A549 (cell line): ENCODE results near the gene FUCA2. TPM values are rescaled to one million over a fixed set of nuclear protein-coding genes. Genes with fewer than 3 reads are reported as not detected.

Experiments
- ATAC-seq, 2 experiments: fragments of 200-7000 bp in 1 of 2; fragments of >200 bp in 1 of 2; cut with Nextera tagmentation in 1 of 2; cut with Tn5 transposase in 1 of 2; 3 replicates each; pipeline versions ENCODE4 v1.8.0 to v1.9.1; 2018 to 2020; ENCODE audit warnings: mild to moderate bottlenecking in 1 of 2, moderate library complexity in 1 of 2
- CTCF ChIA-PET: fragments of 300-600 bp; sonication (Branson Sonifier 250); formaldehyde crosslinking; extraction: SDS; loops from one replicate; lab custom pipeline; 2021; ENCODE audit warnings: antibody characterized with exemption, inconsistent platforms; lab: Yijun Ruan, JAX
- POLR2A ChIA-PET: fragments of 350-600 bp; formaldehyde crosslinking; extraction: SDS; loops from one replicate; lab custom pipeline; 2021; ENCODE audit warnings: antibody characterized with exemption, inconsistent platforms; lab: Yijun Ruan, JAX
- DNase-seq, 2 experiments: peaks; one replicate each; pipeline versions ENCODE4 v3.0.0 to v3.0.0-alpha.2; 2011 to 2016; ENCODE audit warnings: low read depth in 1 of 2, low spot score in 1 of 2
- FAIRE-seq: peaks from 2 replicates; lab custom pipeline; 2011; peaks lifted over from hg19 to GRCh38; lab: Jason Lieb, UNC
- H3K27ac ChIP-seq, 2 experiments: fragments of >200 bp; sonication (Bioruptor Twin); formaldehyde crosslinking; 3 replicates each; pipeline ENCODE4 v1.5.1; 2016 to 2017
- H3K4me1 ChIP-seq: fragments of >200 bp; sonication (Bioruptor Twin); formaldehyde crosslinking; 3 replicates; pipeline ENCODE4 v1.6.1; 2016
- H3K4me2 ChIP-seq: fragments of >200 bp; sonication (Bioruptor Twin); formaldehyde crosslinking; 3 replicates; pipeline ENCODE4 v1.6.1; 2016
- H3K4me3 ChIP-seq: fragments of >200 bp; sonication (Bioruptor Twin); formaldehyde crosslinking; 3 replicates; pipeline ENCODE4 v1.5.1; 2016
- H3K9me3 ChIP-seq: fragments of >200 bp; sonication (Bioruptor Twin); formaldehyde crosslinking; 3 replicates; pipeline ENCODE4 v1.6.1; 2016
- ATOH8 ChIP-seq: fragments of 250-450 bp; sonication (Bioruptor Pico); IDR thresholded peaks from 2 replicates; pipeline ENCODE4 v1.5.0; 2020; ENCODE audit warnings: low read depth, mild to moderate bottlenecking, moderate library complexity
- BHLHE40 ChIP-seq: IDR thresholded peaks from 2 replicates; pipeline ENCODE4 v1.6.1; 2012; ENCODE audit warnings: low read depth, low read length, inconsistent platforms
- CEBPB ChIP-seq, 2 experiments: fragments of >200 bp in 1 of 2; sonication (Bioruptor Twin) in 1 of 2; formaldehyde crosslinking in 1 of 2; IDR thresholded peaks; 2 replicates each; pipeline ENCODE4 v1.6.1; 2012 to 2016
- CHD2 ChIP-seq: fragments of 150-350 bp; IDR thresholded peaks from 2 replicates; pipeline ENCODE4 v1.6.1; 2014; ENCODE audit warnings: low read length; ENCODE audit not compliant: partially characterized antibody
- ESRRA ChIP-seq: fragments of 150-350 bp; IDR thresholded peaks from 2 replicates; pipeline ENCODE4 v1.6.1; 2014; ENCODE audit warnings: mild to moderate bottlenecking, low read length, borderline replicate concordance
- FOXS1 ChIP-seq: fragments of 250-450 bp; sonication (Bioruptor Pico); IDR thresholded peaks from 2 replicates; pipeline ENCODE4 v1.5.0; 2020; ENCODE audit warnings: mild to moderate bottlenecking, moderate library complexity
- GATA3 ChIP-seq: IDR thresholded peaks from 2 replicates; pipeline ENCODE4 v1.6.1; 2012; ENCODE audit warnings: borderline replicate concordance
- HDAC2 ChIP-seq: fragments of 200-600 bp; sonication (generic); IDR thresholded peaks from 2 replicates; pipeline ENCODE4 v1.6.1; 2016
- HES2 ChIP-seq: fragments of >200 bp; sonication (Bioruptor Twin); formaldehyde crosslinking; IDR thresholded peaks from 2 replicates; pipeline ENCODE4 v1.6.1; 2016
- HOXA7 ChIP-seq: fragments of 250-450 bp; sonication (Bioruptor Pico); IDR thresholded peaks from 2 replicates; pipeline ENCODE4 v1.5.0; 2020; ENCODE audit warnings: mild to moderate bottlenecking, moderate library complexity
- HOXB13 ChIP-seq: fragments of 250-450 bp; sonication (Bioruptor Pico); IDR thresholded peaks from 2 replicates; pipeline ENCODE4 v1.5.0; 2020; ENCODE audit warnings: low read depth, mild to moderate bottlenecking, moderate library complexity
- JUNB ChIP-seq: fragments of >200 bp; sonication (Bioruptor Twin); formaldehyde crosslinking; IDR thresholded peaks from 2 replicates; pipeline ENCODE4 v1.6.1; 2016
- KDM1A ChIP-seq: fragments of 200-600 bp; sonication (generic); IDR thresholded peaks from 2 replicates; pipeline ENCODE4 v1.6.1; 2016; ENCODE audit warnings: low read depth, mild to moderate bottlenecking
- MAFK ChIP-seq: fragments of 450-650 bp; IDR thresholded peaks from 2 replicates; pipeline ENCODE4 v1.6.1; 2014; ENCODE audit not compliant: partially characterized antibody
- MYC ChIP-seq: IDR thresholded peaks from 2 replicates; pipeline ENCODE4 v1.6.1; 2012; ENCODE audit warnings: mild to moderate bottlenecking, inconsistent platforms, low read length, improper control_type of control experiment, borderline replicate concordance
- NPAS2 ChIP-seq: fragments of 250-450 bp; sonication (Bioruptor Pico); IDR thresholded peaks from 2 replicates; pipeline ENCODE4 v1.8.0; 2022; ENCODE audit warnings: mild to moderate bottlenecking, moderate library complexity, borderline replicate concordance
- NR3C1 ChIP-seq: fragments of >200 bp; sonication (Bioruptor Twin); formaldehyde crosslinking; IDR thresholded peaks from 3 replicates; pipeline ENCODE4 v1.6.1; 2017
- PHF8 ChIP-seq: fragments of 200-600 bp; sonication (generic); IDR thresholded peaks from 2 replicates; pipeline ENCODE4 v1.6.1; 2016; ENCODE audit warnings: low read depth, mild to moderate bottlenecking, antibody characterized with exemption, moderate library complexity, borderline replicate concordance
- RARB ChIP-seq: fragments of 250-450 bp; sonication (Bioruptor Pico); IDR thresholded peaks from 2 replicates; pipeline ENCODE4 v1.8.0; 2021; ENCODE audit warnings: mild to moderate bottlenecking, moderate library complexity
- REST ChIP-seq: fragments of 200-600 bp; sonication (generic); IDR thresholded peaks from 2 replicates; pipeline ENCODE4 v1.6.1; 2016; ENCODE audit warnings: antibody characterized with exemption, mild to moderate bottlenecking, moderate library complexity
- RNF2 ChIP-seq: fragments of 200-600 bp; sonication (generic); IDR thresholded peaks from 2 replicates; pipeline ENCODE4 v1.6.1; 2016; ENCODE audit warnings: low read depth, mild to moderate bottlenecking, antibody characterized with exemption, moderate library complexity, borderline replicate concordance
- ZC3H11A ChIP-seq: fragments of 450-650 bp; IDR thresholded peaks from 2 replicates; pipeline ENCODE4 v1.6.1; 2014; ENCODE audit warnings: antibody characterized with exemption, mild to moderate bottlenecking
- ZNF302 ChIP-seq: fragments of 250-450 bp; sonication (Bioruptor Pico); IDR thresholded peaks from 2 replicates; pipeline ENCODE4 v1.9.0; 2021; ENCODE audit warnings: inconsistent platforms, mild to moderate bottlenecking, moderate library complexity
- ZSCAN20 ChIP-seq: fragments of 250-450 bp; sonication (Bioruptor Pico); IDR thresholded peaks from 2 replicates; pipeline ENCODE4 v1.8.0; 2022; ENCODE audit warnings: mild to moderate bottlenecking, moderate library complexity
- WGBS: methylation state at CpG from one replicate; pipeline ENCODE4 v1.1.6; 2017; ENCODE audit errors: missing lambda C conversion rate; 5-methylcytosine and 5-hydroxymethylcytosine counted together
- polyA plus RNA-seq, 4 experiments: library from polyadenylated mRNA; depleted of rRNA in 3 of 4; stranded (reverse); fragments of >200 nt; fragmentation: RNase III in 1 of 4; extraction: RNeasy Plus Mini Kit Qiagen cat#74134 plus additional on column Dnase treatment in 1 of 4; gene quantifications; 2 replicates in 3 of 4; 3 replicates in 1 of 4; pipeline ENCODE4 v1.2.3, GENCODE V29; 2011 to 2017
- TF ChIP-seq, protein P1 (sequence below): IDR thresholded peaks from 2 replicates; pipeline ENCODE4 v1.6.1; 2012
- TF ChIP-seq, protein P2 (sequence below): fragments of 250-450 bp; sonication (Bioruptor Pico); IDR thresholded peaks from 2 replicates; pipeline ENCODE4 v1.5.0; 2021; ENCODE audit warnings: mild to moderate bottlenecking, moderate library complexity, borderline replicate concordance
- TF ChIP-seq, protein P3 (sequence below): IDR thresholded peaks from 2 replicates; pipeline ENCODE4 v1.6.1; 2012
- TF ChIP-seq, protein P4 (sequence below): fragments of 450-650 bp; IDR thresholded peaks from 2 replicates; pipeline ENCODE4 v1.6.1; 2014; ENCODE audit warnings: antibody characterized with exemption
- TF ChIP-seq, protein P5 (sequence below): fragments of >200 bp; sonication (Bioruptor Twin); formaldehyde crosslinking; IDR thresholded peaks from 3 replicates; pipeline ENCODE4 v1.6.1; 2016

FUCA2 gene
- polyA plus RNA-seq, 2 of the 4 experiments (the other 2 are of a cell fraction), result 46.9 to 55.5 TPM

- Histone ChIP-seq H3K4me3 (no peak overlapping the region), H3K4me2 (no peak overlapping the region), H3K9me3 (no peaks in the 10 kb centered on the region), H3K27ac (no peak overlapping the region), H3K4me1 (peaks cover 14% of the 10 kb centered on the region; the same call in 2 of the 3 replicates)
- ATAC-seq, result no peak
- no peak for FAIRE-seq
- TF ChIP-seq NPAS2 (CRISPR knock-in tag), result no peak
- TF ChIP-seq ZC3H11A, result no peak
- TF ChIP-seq, protein P1, sequence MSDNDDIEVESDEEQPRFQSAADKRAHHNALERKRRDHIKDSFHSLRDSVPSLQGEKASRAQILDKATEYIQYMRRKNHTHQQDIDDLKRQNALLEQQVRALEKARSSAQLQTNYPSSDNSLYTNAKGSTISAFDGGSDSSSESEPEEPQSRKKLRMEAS, result no peak
- TF ChIP-seq CHD2, result no peak
- TF ChIP-seq MYC, result no peak
- TF ChIP-seq ATOH8 (CRISPR knock-in tag), result no peak
- TF ChIP-seq ZNF302 (CRISPR knock-in tag), result no peak
- no peak for TF ChIP-seq REST
- TF ChIP-seq PHF8, result no peak
- no peak for TF ChIP-seq FOXS1 (CRISPR knock-in tag)
- TF ChIP-seq CEBPB (IDR thresholded peaks at IDR 0.05), result no peak
- TF ChIP-seq ZSCAN20 (CRISPR knock-in tag), result no peak
- no peak for TF ChIP-seq HOXB13 (CRISPR knock-in tag)
- TF ChIP-seq HOXA7 (CRISPR knock-in tag), result no peak
- TF ChIP-seq RARB (CRISPR knock-in tag), result no peak
- TF ChIP-seq, protein P2, sequence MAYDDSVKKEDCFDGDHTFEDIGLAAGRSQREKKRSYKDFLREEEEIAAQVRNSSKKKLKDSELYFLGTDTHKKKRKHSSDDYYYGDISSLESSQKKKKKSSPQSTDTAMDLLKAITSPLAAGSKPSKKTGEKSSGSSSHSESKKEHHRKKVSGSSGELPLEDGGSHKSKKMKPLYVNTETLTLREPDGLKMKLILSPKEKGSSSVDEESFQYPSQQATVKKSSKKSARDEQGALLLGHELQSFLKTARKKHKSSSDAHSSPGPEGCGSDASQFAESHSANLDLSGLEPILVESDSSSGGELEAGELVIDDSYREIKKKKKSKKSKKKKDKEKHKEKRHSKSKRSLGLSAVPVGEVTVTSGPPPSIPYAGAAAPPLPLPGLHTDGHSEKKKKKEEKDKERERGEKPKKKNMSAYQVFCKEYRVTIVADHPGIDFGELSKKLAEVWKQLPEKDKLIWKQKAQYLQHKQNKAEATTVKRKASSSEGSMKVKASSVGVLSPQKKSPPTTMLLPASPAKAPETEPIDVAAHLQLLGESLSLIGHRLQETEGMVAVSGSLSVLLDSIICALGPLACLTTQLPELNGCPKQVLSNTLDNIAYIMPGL (CRISPR knock-in tag), result no peak
- no peak for TF ChIP-seq RNF2
- no peak for TF ChIP-seq NR3C1
- TF ChIP-seq JUNB, result no peak
- no peak for TF ChIP-seq MAFK
- 91% methylated on average over 3 of the region's 3 CpGs for WGBS
- DNase-seq, result no peak
- POLR2A ChIA-PET, result no interaction called here
- CTCF ChIA-PET, result no interaction called here
Observed at GRCh38 chr6:143546599-143546998, 35.1 kb upstream of the FUCA2 start.

- 48% methylated on average over 3 of the region's 3 CpGs for WGBS
- DNase-seq (no peak), ATAC-seq (no peak), FAIRE-seq (no peak)
- POLR2A ChIA-PET, result no interaction called here
- Histone ChIP-seq H3K4me1 (peaks cover 14% of the 10 kb centered on the region; the same call in 2 of the 3 replicates), H3K4me3 (no peak overlapping the region), H3K4me2 (peak overlapping the region; percentile 14; the same call in 2 of the 3 replicates), H3K27ac (no peak overlapping the region), H3K9me3 (no peaks in the 10 kb centered on the region)
- CTCF ChIA-PET, result interaction anchor here (0.6 kb wide), 1 partner anchor 727 kb away, joined by 3 read pairs; no protein-coding TSS in a partner anchor
- TF ChIP-seq, protein P3, sequence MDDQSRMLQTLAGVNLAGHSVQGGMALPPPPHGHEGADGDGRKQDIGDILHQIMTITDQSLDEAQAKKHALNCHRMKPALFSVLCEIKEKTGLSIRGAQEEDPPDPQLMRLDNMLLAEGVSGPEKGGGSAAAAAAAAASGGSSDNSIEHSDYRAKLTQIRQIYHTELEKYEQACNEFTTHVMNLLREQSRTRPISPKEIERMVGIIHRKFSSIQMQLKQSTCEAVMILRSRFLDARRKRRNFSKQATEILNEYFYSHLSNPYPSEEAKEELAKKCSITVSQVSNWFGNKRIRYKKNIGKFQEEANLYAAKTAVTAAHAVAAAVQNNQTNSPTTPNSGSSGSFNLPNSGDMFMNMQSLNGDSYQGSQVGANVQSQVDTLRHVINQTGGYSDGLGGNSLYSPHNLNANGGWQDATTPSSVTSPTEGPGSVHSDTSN, result no peak
- TF ChIP-seq KDM1A (no peak), ESRRA (no peak), HDAC2 (no peak), GATA3 (no peak), HOXB13 (CRISPR knock-in tag) (no peak), HES2 (no peak), BHLHE40 (no peak), MYC (no peak)
- TF ChIP-seq, protein P4, sequence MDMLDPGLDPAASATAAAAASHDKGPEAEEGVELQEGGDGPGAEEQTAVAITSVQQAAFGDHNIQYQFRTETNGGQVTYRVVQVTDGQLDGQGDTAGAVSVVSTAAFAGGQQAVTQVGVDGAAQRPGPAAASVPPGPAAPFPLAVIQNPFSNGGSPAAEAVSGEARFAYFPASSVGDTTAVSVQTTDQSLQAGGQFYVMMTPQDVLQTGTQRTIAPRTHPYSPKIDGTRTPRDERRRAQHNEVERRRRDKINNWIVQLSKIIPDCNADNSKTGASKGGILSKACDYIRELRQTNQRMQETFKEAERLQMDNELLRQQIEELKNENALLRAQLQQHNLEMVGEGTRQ, result no peak
- TF ChIP-seq, protein P5, sequence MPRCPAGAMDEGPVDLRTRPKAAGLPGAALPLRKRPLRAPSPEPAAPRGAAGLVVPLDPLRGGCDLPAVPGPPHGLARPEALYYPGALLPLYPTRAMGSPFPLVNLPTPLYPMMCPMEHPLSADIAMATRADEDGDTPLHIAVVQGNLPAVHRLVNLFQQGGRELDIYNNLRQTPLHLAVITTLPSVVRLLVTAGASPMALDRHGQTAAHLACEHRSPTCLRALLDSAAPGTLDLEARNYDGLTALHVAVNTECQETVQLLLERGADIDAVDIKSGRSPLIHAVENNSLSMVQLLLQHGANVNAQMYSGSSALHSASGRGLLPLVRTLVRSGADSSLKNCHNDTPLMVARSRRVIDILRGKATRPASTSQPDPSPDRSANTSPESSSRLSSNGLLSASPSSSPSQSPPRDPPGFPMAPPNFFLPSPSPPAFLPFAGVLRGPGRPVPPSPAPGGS, result no peak
Observed at GRCh38 chr6:143545976-143546547, 34.5 kb upstream of the FUCA2 start.
